Mesendoderm (in vitro differentiated cells): ENCODE results near the gene SLFN5.

Source experiments
- DNase-seq: peaks from one replicate; pipeline ENCODE4 v3.0.0; 2013
- H2AK5ac ChIP-seq: 2 replicates; pipeline ENCODE4 v1.6.1; 2013; ENCODE audit warnings: low read length, inconsistent platforms
- H2BK120ac ChIP-seq: 2 replicates; pipeline ENCODE4 v1.6.1; 2013; ENCODE audit warnings: low read depth, mild to moderate bottlenecking, low read length, moderate library complexity, mixed read lengths
- H2BK15ac ChIP-seq: replicated peaks from 2 replicates; pipeline ENCODE4 v1.6.1; 2013; ENCODE audit warnings: low read depth, mild to moderate bottlenecking, moderate library complexity
- H2BK5ac ChIP-seq: 2 replicates; pipeline ENCODE4 v1.6.1; 2013; ENCODE audit warnings: low read length, inconsistent platforms
- H3K18ac ChIP-seq: 2 replicates; pipeline ENCODE4 v1.6.1; 2013; ENCODE audit warnings: mild to moderate bottlenecking, low read length, mixed read lengths
- H3K23ac ChIP-seq: one replicate; pipeline ENCODE4 v1.6.1; 2013; ENCODE audit warnings: low read length
- H3K27ac ChIP-seq: 2 replicates; pipeline ENCODE4 v1.5.1; 2013; ENCODE audit warnings: low read depth, mild to moderate bottlenecking, inconsistent platforms, low read length, moderate library complexity
- H3K27me3 ChIP-seq: 2 replicates; pipeline ENCODE4 v1.6.1; 2013; ENCODE audit warnings: low read length, control low read depth, mild to moderate bottlenecking, inconsistent platforms; ENCODE audit not compliant: insufficient read depth, poor library complexity
- H3K36me3 ChIP-seq: 2 replicates; pipeline ENCODE4 v1.6.1; 2013; ENCODE audit warnings: low read length, inconsistent platforms; ENCODE audit not compliant: control insufficient read depth, insufficient read depth
- H3K4ac ChIP-seq: one replicate; pipeline ENCODE4 v1.6.1; 2013; ENCODE audit warnings: low read depth, mild to moderate bottlenecking, low read length, moderate library complexity
- H3K4me1 ChIP-seq: 2 replicates; pipeline ENCODE4 v1.6.1; 2013; ENCODE audit warnings: low read depth, low read length, inconsistent platforms; ENCODE audit not compliant: control insufficient read depth
- H3K4me2 ChIP-seq: 2 replicates; pipeline ENCODE4 v1.6.1; 2013; ENCODE audit warnings: low read length
- H3K4me3 ChIP-seq: 2 replicates; pipeline ENCODE4 v1.5.1; 2013; ENCODE audit warnings: mild to moderate bottlenecking, low read length
- H3K56ac ChIP-seq: one replicate; pipeline ENCODE4 v1.6.1; 2013; ENCODE audit warnings: low read length
- H3K79me1 ChIP-seq: 2 replicates; pipeline ENCODE4 v1.6.1; 2013; ENCODE audit warnings: low read length, inconsistent platforms
- H3K79me2 ChIP-seq: 2 replicates; pipeline ENCODE4 v1.6.1; 2013; ENCODE audit warnings: mild to moderate bottlenecking, low read length; ENCODE audit not compliant: control insufficient read depth, insufficient read depth
- H3K9ac ChIP-seq: 2 replicates; pipeline ENCODE4 v1.6.1; 2013; ENCODE audit warnings: low read length, inconsistent platforms
- H4K5ac ChIP-seq: one replicate; pipeline ENCODE4 v1.6.1; 2013; ENCODE audit warnings: low read length
- H4K8ac ChIP-seq: one replicate; pipeline ENCODE4 v1.6.1; 2013; ENCODE audit warnings: low read depth, mild to moderate bottlenecking, control low read depth, low read length, moderate library complexity
- WGBS: extraction: QIAGEN DNeasy Blood & Tissue Kit; methylation state at CpG from one replicate; pipeline ENCODE4 v1.1.7; 2013; ENCODE audit warnings: low lambda C conversion rate, missing lambda C conversion rate; ENCODE audit not compliant: insufficient coverage; ENCODE audit errors: extremely low coverage; 5-methylcytosine and 5-hydroxymethylcytosine counted together

The SLFN5 gene

DNA sequence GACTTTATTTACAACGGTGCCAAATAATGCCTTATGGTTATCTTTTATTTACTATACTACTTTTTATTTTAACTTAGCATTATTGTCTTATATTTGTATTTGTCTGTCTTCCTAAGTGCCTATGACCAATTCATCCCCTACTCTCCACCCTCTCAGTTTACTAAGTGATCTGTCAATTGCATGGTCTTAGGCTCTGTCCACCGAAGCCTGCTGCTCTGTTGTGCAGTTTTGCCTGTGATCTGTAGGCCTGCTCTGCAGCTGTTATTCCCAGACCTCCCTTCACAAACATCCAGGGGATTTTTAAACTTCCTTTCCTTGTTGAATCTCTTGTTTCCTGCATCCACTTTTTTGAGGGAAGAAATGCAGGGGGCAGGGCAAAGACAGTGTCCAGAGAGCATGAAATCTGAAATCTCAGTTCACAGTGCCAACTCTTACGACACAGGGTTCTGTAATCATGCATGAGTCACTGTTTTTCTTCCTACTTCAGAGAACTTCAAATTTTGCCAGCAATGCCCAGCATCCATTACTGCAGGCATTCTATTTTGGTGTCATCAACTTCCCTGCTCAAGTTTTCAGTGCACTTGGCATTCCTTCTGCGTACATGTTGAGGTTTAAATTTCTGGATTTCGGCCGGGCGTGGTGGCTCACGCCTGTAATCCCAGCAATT lies 11.4 kb downstream of the SLFN5 start:
- no peaks in the 10 kb centered on the region for H3K4me1 ChIP-seq
- no peak overlapping the region for H3K4ac ChIP-seq
- no peak overlapping the region for H3K56ac ChIP-seq
- H3K9ac ChIP-seq = no peak overlapping the region
- H2BK120ac ChIP-seq = no peak overlapping the region
- no peak overlapping the region for H3K4me2 ChIP-seq
- no peak overlapping the region for H4K8ac ChIP-seq
- H3K18ac ChIP-seq = no peak overlapping the region
- H3K79me2 ChIP-seq = no peaks in the 10 kb centered on the region
- no peak overlapping the region for H3K27ac ChIP-seq
- H2BK5ac ChIP-seq = no peak overlapping the region
- H2BK15ac ChIP-seq = no peak overlapping the region
- no CpG with 5 or more reads among the region's 8 CpGs for WGBS
- no peaks in the 10 kb centered on the region for H3K79me1 ChIP-seq
- H3K4me3 ChIP-seq = no peak overlapping the region
- H4K5ac ChIP-seq = no peak overlapping the region
- H2AK5ac ChIP-seq = no peak overlapping the region
- no peaks in the 10 kb centered on the region for H3K27me3 ChIP-seq
- H3K23ac ChIP-seq = no peak overlapping the region
- no peaks in the 10 kb centered on the region for H3K36me3 ChIP-seq
- no peak for DNase-seq

GRCh38 chr17:35255316-35255715 lies 12.4 kb downstream of the SLFN5 start:
- Histone ChIP-seq H3K4ac (no peak overlapping the region), H3K9ac (no peak overlapping the region), H3K27me3 (no peaks in the 10 kb centered on the region), H2BK15ac (no peak overlapping the region), H3K79me2 (no peaks in the 10 kb centered on the region), H3K56ac (no peak overlapping the region), H3K79me1 (no peaks in the 10 kb centered on the region), H4K5ac (no peak overlapping the region), H2BK5ac (no peak overlapping the region), H3K4me3 (no peak overlapping the region), H4K8ac (no peak overlapping the region), H2AK5ac (no peak overlapping the region), H3K36me3 (no peaks in the 10 kb centered on the region), H3K18ac (no peak overlapping the region), H3K23ac (no peak overlapping the region), H3K4me1 (no peaks in the 10 kb centered on the region), H3K27ac (no peak overlapping the region), H3K4me2 (no peak overlapping the region), H2BK120ac (no peak overlapping the region)
- no CpG with 5 or more reads among the region's 4 CpGs for WGBS
- no peak for DNase-seq

- H3K18ac ChIP-seq = no peak overlapping the region
- H2AK5ac ChIP-seq = no peak overlapping the region
- no peaks in the 10 kb centered on the region for H3K27me3 ChIP-seq
- no peak overlapping the region for H3K4ac ChIP-seq
- no peaks in the 10 kb centered on the region for H3K79me2 ChIP-seq
- no peaks in the 10 kb centered on the region for H3K36me3 ChIP-seq
- no peak overlapping the region for H3K9ac ChIP-seq
- DNase-seq = peak; percentile 34
- H3K79me1 ChIP-seq = no peaks in the 10 kb centered on the region
- no peak overlapping the region for H3K27ac ChIP-seq
- H3K4me1 ChIP-seq = no peaks in the 10 kb centered on the region
- H4K8ac ChIP-seq = no peak overlapping the region
- no peak overlapping the region for H2BK120ac ChIP-seq
- no peak overlapping the region for H3K23ac ChIP-seq
- H2BK15ac ChIP-seq = no peak overlapping the region
- no peak overlapping the region for H3K4me2 ChIP-seq
- H2BK5ac ChIP-seq = no peak overlapping the region
- H3K4me3 ChIP-seq = no peak overlapping the region
- H3K56ac ChIP-seq = no peak overlapping the region
- no CpG with 5 or more reads among the region's 5 CpGs for WGBS
- no peak overlapping the region for H4K5ac ChIP-seq
Observed at GRCh38 chr17:35256629-35257028, 13.8 kb downstream of the SLFN5 start.

GRCh38 chr17:35257208-35257659 lies 14.4 kb downstream of the SLFN5 start:
- no peak overlapping the region for H4K5ac ChIP-seq
- H2BK15ac ChIP-seq = no peak overlapping the region
- no peaks in the 10 kb centered on the region for H3K4me1 ChIP-seq
- H3K79me2 ChIP-seq = no peaks in the 10 kb centered on the region
- H2AK5ac ChIP-seq = no peak overlapping the region
- no peak overlapping the region for H3K56ac ChIP-seq
- H3K79me1 ChIP-seq = no peaks in the 10 kb centered on the region
- no peaks in the 10 kb centered on the region for H3K27me3 ChIP-seq
- H3K4me3 ChIP-seq = no peak overlapping the region
- no peak overlapping the region for H2BK5ac ChIP-seq
- no peak overlapping the region for H3K23ac ChIP-seq
- no peak for DNase-seq
- no peak overlapping the region for H2BK120ac ChIP-seq
- H4K8ac ChIP-seq = no peak overlapping the region
- no peak overlapping the region for H3K4ac ChIP-seq
- no peak overlapping the region for H3K18ac ChIP-seq
- no peak overlapping the region for H3K9ac ChIP-seq
- no CpG with 5 or more reads among the region's 4 CpGs for WGBS
- no peaks in the 10 kb centered on the region for H3K36me3 ChIP-seq
- no peak overlapping the region for H3K4me2 ChIP-seq
- no peak overlapping the region for H3K27ac ChIP-seq

- Histone ChIP-seq H2AK5ac (no peak overlapping the region), H3K4me1 (no peaks in the 10 kb centered on the region), H2BK120ac (no peak overlapping the region), H2BK5ac (no peak overlapping the region), H3K4me2 (no peak overlapping the region), H3K27ac (no peak overlapping the region), H3K79me1 (no peaks in the 10 kb centered on the region), H3K79me2 (no peaks in the 10 kb centered on the region), H3K56ac (no peak overlapping the region), H3K23ac (no peak overlapping the region), H3K9ac (no peak overlapping the region), H3K36me3 (no peaks in the 10 kb centered on the region), H3K18ac (no peak overlapping the region), H3K4ac (no peak overlapping the region), H3K4me3 (no peak overlapping the region), H3K27me3 (no peaks in the 10 kb centered on the region), H4K5ac (no peak overlapping the region), H2BK15ac (no peak overlapping the region), H4K8ac (no peak overlapping the region)
- no CpG with 5 or more reads among the region's 6 CpGs for WGBS
- DNase-seq = no peak
Observed at GRCh38 chr17:35259001-35259400, 16.1 kb downstream of the SLFN5 start.

- Histone ChIP-seq H2BK5ac (no peak overlapping the region), H3K4me2 (no peak overlapping the region), H3K56ac (no peak overlapping the region), H3K36me3 (no peaks in the 10 kb centered on the region), H3K27me3 (no peaks in the 10 kb centered on the region), H3K4ac (no peak overlapping the region), H3K4me3 (no peak overlapping the region), H3K79me2 (no peaks in the 10 kb centered on the region), H3K4me1 (no peaks in the 10 kb centered on the region), H3K9ac (no peak overlapping the region), H2BK120ac (no peak overlapping the region), H2BK15ac (no peak overlapping the region), H2AK5ac (no peak overlapping the region), H3K23ac (no peak overlapping the region), H3K79me1 (no peaks in the 10 kb centered on the region), H3K18ac (no peak overlapping the region), H4K5ac (no peak overlapping the region), H4K8ac (no peak overlapping the region), H3K27ac (no peak overlapping the region)
- no peak for DNase-seq
- WGBS = no CpG with 5 or more reads among the region's 5 CpGs
Observed at GRCh38 chr17:35265071-35265470, 22.2 kb downstream of the SLFN5 start.
